Subcutaneous abdominal adipose tissue (tissue), 5 donors: ENCODE measurements around the gene RMND5A.

Experiments
- H3K27ac ChIP-seq: one replicate; pipeline ENCODE4 v1.7.0; 2013; ENCODE audit warnings: low read depth, mild to moderate bottlenecking, inconsistent platforms, low read length, moderate library complexity
- H3K27me3 ChIP-seq, 5 donors: one replicate each; pipeline ENCODE4 v1.7.0; 2013; ENCODE audit warnings: low read length in 5 of 5, inconsistent platforms in 1 of 5; ENCODE audit not compliant: control insufficient read depth in 5 of 5, insufficient read depth in 4 of 5
- H3K36me3 ChIP-seq, 5 donors: one replicate each; pipeline ENCODE4 v1.7.0; 2013; ENCODE audit warnings: low read length in 5 of 5; ENCODE audit not compliant: control insufficient read depth in 5 of 5, insufficient read depth in 5 of 5
- H3K4me1 ChIP-seq, 5 donors: one replicate each; pipeline ENCODE4 v1.7.0; 2013; ENCODE audit warnings: low read length in 5 of 5, mild to moderate bottlenecking in 3 of 5, moderate library complexity in 1 of 5; ENCODE audit not compliant: control insufficient read depth in 5 of 5, insufficient read depth in 5 of 5
- H3K4me3 ChIP-seq, 5 donors: one replicate each; pipeline ENCODE4 v1.7.0; 2013; ENCODE audit warnings: low read length in 5 of 5, low read depth in 1 of 5
- H3K9ac ChIP-seq, 5 donors: one replicate each; pipeline ENCODE4 v1.7.0; 2013; ENCODE audit warnings: low read length in 5 of 5, mild to moderate bottlenecking in 4 of 5, moderate library complexity in 3 of 5
- H3K9me3 ChIP-seq, 5 donors: one replicate each; pipeline ENCODE4 v1.7.0; 2013; ENCODE audit warnings: low read length in 5 of 5; ENCODE audit not compliant: control insufficient read depth in 5 of 5
- donor health status: healthy.
- donor health status: healthy.
- donor health status: healthy.
- donor health status: healthy.
- donor health status: healthy.

The RMND5A gene

DNA sequence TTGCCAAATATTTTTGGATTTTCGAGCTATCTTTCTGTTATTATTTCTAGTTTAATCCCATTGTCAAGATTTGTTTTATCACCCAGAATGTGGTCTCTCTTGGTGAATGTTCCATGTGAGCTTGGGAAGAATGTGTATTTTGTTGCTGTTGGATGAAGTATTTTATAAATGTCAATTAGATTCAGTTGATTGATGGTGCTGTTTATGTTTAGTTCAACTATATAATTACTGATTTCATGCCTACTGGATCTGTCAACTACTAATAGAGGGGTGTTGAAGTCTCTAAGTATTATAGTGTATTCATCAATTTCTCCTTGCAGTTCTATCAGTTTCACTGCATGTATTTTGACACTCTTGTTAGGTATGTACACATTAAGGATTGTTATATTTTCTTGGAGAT lies 34.7 kb upstream of the RMND5A start:
- H3K9me3 ChIP-seq, result no peaks in the 10 kb centered on the region
- no peaks in the 10 kb centered on the region for H3K4me1 ChIP-seq
- H3K9ac ChIP-seq, result no peak overlapping the region
- H3K27ac ChIP-seq, result no peak overlapping the region
- H3K4me3 ChIP-seq, result no peak overlapping the region
- no peaks in the 10 kb centered on the region for H3K36me3 ChIP-seq
- no peaks in the 10 kb centered on the region for H3K27me3 ChIP-seq

GRCh38 chr2:86686460-86686859 lies 33.6 kb upstream of the RMND5A start:
- no peak overlapping the region for H3K4me3 ChIP-seq
- H3K27ac ChIP-seq, result no peak overlapping the region

DNA sequence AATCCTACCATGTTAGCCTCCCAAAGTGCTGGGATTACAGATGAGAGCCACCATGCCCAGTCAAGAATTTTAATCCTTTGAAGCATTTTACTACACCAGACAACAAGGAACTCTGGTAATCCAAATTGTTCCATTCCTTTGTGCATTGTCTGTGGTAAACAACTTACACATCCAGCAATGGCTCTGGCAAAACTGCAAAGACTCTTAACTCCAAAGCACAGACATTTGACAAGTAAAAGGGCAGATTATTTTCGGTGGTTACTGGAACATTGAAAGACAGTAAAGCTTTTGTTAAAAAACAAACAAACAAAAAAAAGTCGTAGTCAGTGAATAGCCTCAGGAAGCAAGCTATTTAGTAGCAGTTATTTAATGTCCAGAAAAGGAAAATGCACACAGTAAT lies 33.2 kb upstream of the RMND5A start:
- Histone ChIP-seq H3K4me3 (no peak overlapping the region), H3K9ac (no peak overlapping the region), H3K9me3 (no peaks in the 10 kb centered on the region), H3K27ac (no peak overlapping the region), H3K4me1 (no peaks in the 10 kb centered on the region), H3K36me3 (no peaks in the 10 kb centered on the region), H3K27me3 (no peaks in the 10 kb centered on the region)

More at GRCh38 chr2:86686460-86686859, 33.6 kb upstream of the RMND5A start:
- no peak overlapping the region for H3K9ac ChIP-seq
- H3K9me3 ChIP-seq, result no peaks in the 10 kb centered on the region
- no peaks in the 10 kb centered on the region for H3K27me3 ChIP-seq
- no peaks in the 10 kb centered on the region for H3K36me3 ChIP-seq
- no peaks in the 10 kb centered on the region for H3K4me1 ChIP-seq

DNA sequence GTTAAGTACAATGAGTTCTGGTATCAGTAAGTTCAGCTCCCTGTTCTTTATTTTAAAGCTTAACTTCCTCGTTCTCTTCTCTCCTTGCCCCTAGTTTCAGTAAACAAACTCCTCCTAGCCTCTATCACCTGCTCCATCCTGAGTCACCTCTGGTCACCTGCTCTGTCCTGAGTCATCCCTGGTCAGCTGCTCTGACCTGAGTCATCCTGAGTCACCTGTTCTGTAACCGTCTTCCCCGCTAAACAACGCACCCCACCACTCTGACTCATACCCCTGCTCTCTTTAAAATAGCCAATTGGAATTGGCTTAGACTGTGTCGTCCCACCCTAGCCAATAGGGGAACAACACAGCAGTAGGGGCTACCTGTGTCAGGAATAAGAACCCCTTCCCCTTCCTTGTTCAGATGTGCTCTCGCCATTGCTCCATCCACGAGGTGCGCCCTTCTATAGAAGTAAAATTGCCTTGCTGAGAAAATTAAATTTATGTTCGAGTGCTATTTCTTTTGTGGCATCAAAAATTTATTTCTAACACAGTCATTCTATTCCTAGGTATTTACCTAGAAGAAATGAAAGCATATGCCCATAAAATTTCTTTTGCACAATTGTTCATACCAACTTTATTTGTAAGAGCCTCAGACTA lies 24.9 kb upstream of the RMND5A start:
- no peaks in the 10 kb centered on the region for H3K4me1 ChIP-seq

DNA sequence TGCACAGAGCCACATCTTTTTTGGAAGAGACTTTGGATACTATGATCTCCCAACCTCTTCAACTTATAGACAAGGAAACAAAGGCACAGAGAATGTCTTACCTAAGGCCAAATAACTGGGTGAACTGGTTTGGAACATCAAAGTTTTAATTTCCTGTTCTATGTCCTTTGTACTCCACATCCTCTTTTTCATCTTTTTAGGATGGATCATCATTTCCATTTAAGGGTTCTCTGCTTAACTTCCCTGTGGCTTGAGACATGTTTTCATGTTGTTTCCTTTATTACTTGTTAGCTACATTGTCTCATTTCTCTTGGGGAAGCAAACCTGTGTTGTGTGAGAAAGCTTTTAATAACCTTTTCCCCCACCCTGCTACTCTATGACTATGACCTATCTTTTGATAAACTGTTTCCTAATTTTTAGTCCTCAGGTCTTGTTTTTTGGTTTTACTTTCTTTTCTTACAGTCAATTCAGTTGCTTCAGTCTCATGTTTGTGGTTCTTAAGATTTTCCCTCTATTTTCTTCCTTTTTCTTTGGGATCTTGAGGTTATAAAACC lies 22.5 kb upstream of the RMND5A start:
- Histone ChIP-seq H3K36me3 (no peaks in the 10 kb centered on the region), H3K9me3 (peaks cover 2 to 14% (median 8%) of the 10 kb centered on the region in 5 donors), H3K4me1 (no peaks in the 10 kb centered on the region), H3K27ac (no peak overlapping the region), H3K4me3 (no peak overlapping the region), H3K9ac (no peak overlapping the region), H3K27me3 (no peaks in the 10 kb centered on the region)

More for the DNA sequence above, 24.9 kb upstream of the RMND5A start:
- no peak overlapping the region for H3K9ac ChIP-seq
- no peak overlapping the region for H3K4me3 ChIP-seq
- no peaks in the 10 kb centered on the region for H3K36me3 ChIP-seq
- no peak overlapping the region for H3K27ac ChIP-seq
- peaks cover 2 to 14% (median 8%) of the 10 kb centered on the region in 5 donors for H3K9me3 ChIP-seq
- H3K27me3 ChIP-seq, result no peaks in the 10 kb centered on the region

- H3K4me3 ChIP-seq, result no peak overlapping the region
These were observed 19.4 kb upstream of the RMND5A start for GRCh38 chr2:86700690-86701089.

GRCh38 chr2:86703704-86704361 lies 16.3 kb upstream of the RMND5A start:
- no peak overlapping the region for H3K4me3 ChIP-seq
- H3K9me3 ChIP-seq, result peaks cover 0 to 3% (median 0%) of the 10 kb centered on the region in 5 donors
- no peak overlapping the region for H3K27ac ChIP-seq
- peaks cover 0 to 3% (median 0%) of the 10 kb centered on the region in 5 donors for H3K4me1 ChIP-seq
- no peak overlapping the region for H3K9ac ChIP-seq
- H3K36me3 ChIP-seq, result no peaks in the 10 kb centered on the region
- H3K27me3 ChIP-seq, result no peaks in the 10 kb centered on the region

More at GRCh38 chr2:86700690-86701089, 19.4 kb upstream of the RMND5A start:
- H3K4me1 ChIP-seq, result peaks cover 0 to 3% (median 0%) of the 10 kb centered on the region in 5 donors
- peaks cover 0 to 2% (median 0%) of the 10 kb centered on the region in 5 donors for H3K9me3 ChIP-seq
- H3K27ac ChIP-seq, result no peak overlapping the region
- no peaks in the 10 kb centered on the region for H3K27me3 ChIP-seq
- H3K36me3 ChIP-seq, result no peaks in the 10 kb centered on the region
- no peak overlapping the region for H3K9ac ChIP-seq

DNA sequence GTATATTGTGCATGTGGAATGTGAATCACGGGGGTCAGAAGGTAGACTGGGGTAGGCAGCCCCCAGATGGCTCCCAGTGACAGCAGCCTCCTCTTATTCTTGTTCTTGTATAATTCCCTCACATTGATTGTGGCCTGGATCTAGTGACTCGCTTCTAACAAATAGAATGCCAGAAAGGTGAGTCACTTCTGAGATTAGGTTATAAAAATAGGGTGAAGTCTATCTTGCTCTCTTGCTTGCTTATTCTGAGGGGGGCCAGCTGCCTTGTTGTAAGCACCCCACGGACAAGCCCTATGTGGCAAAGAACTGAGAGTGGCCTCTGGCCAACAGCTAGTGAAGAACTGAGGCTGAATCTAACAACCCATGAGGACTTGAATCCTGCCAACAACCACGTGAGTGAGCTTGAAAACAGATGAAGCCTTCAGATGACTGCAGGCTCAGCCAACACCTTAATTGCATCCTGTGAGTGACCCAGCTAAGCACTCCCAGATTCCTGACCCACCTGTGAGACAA lies 15.6 kb upstream of the RMND5A start:
- Histone ChIP-seq H3K9ac (no peak overlapping the region), H3K36me3 (no peaks in the 10 kb centered on the region), H3K27ac (no peak overlapping the region), H3K9me3 (peaks cover 0 to 3% (median 0%) of the 10 kb centered on the region in 5 donors), H3K4me3 (no peak overlapping the region), H3K4me1 (peaks cover 0 to 3% (median 0%) of the 10 kb centered on the region in 5 donors), H3K27me3 (no peaks in the 10 kb centered on the region)

DNA sequence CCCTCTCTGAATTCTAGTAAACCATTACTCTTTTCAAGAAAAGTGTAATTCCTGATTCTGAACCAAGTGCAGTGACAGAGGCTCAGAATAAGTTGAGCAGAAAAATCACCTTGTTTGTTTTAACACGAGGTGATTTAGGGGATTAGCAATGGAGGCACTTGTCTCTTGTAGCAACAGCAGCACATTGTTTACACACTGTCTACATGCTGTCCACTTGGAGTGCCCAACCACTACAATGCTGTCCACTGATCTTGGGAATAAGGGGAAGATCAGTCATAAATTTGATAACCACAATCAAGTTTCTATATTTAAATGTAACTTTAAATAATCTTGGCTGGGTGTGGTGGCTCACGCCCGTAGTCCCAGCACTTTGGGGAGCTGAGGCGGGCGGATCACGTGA lies 13.9 kb upstream of the RMND5A start:
- Histone ChIP-seq H3K4me3 (no peak overlapping the region), H3K9me3 (peaks cover 0 to 3% (median 0%) of the 10 kb centered on the region in 5 donors), H3K4me1 (peaks cover 0 to 3% (median 0%) of the 10 kb centered on the region in 5 donors), H3K36me3 (no peaks in the 10 kb centered on the region), H3K27ac (no peak overlapping the region), H3K27me3 (no peaks in the 10 kb centered on the region), H3K9ac (no peak overlapping the region)

GRCh38 chr2:86706935-86707334 lies 13.2 kb upstream of the RMND5A start:
- peaks cover 0 to 3% (median 0%) of the 10 kb centered on the region in 5 donors for H3K9me3 ChIP-seq
- no peaks in the 10 kb centered on the region for H3K27me3 ChIP-seq
- no peak overlapping the region for H3K27ac ChIP-seq

More at GRCh38 chr2:86706935-86707334, 13.2 kb upstream of the RMND5A start:
- Histone ChIP-seq H3K9ac (no peak overlapping the region), H3K36me3 (no peaks in the 10 kb centered on the region), H3K4me1 (peaks cover 0 to 3% (median 0%) of the 10 kb centered on the region in 5 donors), H3K4me3 (no peak overlapping the region)
